Measurements from ENCODE around the gene NAA38. TPM values are rescaled to one million over a fixed set of nuclear protein-coding genes. Genes with fewer than 3 reads are reported as not detected.
A peak's percentile ranks its signal among the peaks of the same experiment; 100 is the strongest.

The NAA38 gene
- total and polyA plus RNA-seq, 2 experiments from 2014 or later, result 17.1 to 74.8 TPM

DNA sequence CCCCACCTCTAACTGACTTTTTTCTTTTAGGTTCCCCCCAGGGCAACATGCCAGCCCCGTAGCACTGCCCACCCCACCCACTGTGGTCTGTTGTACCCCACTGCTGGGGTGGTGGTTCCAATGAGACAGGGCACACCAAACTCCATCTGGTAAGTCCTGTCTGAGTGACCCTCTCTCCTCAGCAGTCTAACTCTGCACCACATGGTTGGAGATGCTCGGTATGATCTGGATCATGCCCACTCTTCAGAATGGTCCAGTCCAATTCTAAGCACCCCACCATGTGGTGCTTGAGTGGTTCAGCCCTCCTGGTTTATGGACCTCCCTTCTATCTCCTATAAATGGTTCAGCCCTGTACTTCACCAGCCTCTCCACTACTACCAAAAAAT, 17.5 kb downstream of the NAA38 start:
- Histone ChIP-seq H3K4me2 (no peak overlapping the region), H3K9me2 (ENCODE audit: insufficient read depth) (no peaks in the 10 kb centered on the region), H3F3A (replicated peaks; ENCODE audit: low read depth) (peaks cover 30% of the 10 kb centered on the region), H3K4me3 (no peak overlapping the region), H3K27ac (ENCODE audit: low read depth) (no peak overlapping the region), H3K4me1 (ENCODE audit: insufficient read depth) (peaks cover 27% of the 10 kb centered on the region), H4K20me1 (replicated peaks; ENCODE audit: insufficient read depth) (peaks cover 13% of the 10 kb centered on the region), H3K27me3 (ENCODE audit: insufficient read depth) (peaks cover 76% of the 10 kb centered on the region), H3K36me3 (ENCODE audit: insufficient read depth) (peaks cover 6% of the 10 kb centered on the region; the same call in 1 of the 2 replicates), H3K79me2 (replicated peaks; ENCODE audit: insufficient read depth) (no peaks in the 10 kb centered on the region), H2AFZ (no peak overlapping the region)
- peaks cover 2% of the 10 kb centered on the region; the same call in 1 of the 3 replicates for H3K36me3 Mint-ChIP-seq (ENCODE audit: low read depth)
- H3K9me3 Mint-ChIP-seq, result no peaks in the 10 kb centered on the region; the same call in 1 of the 3 replicates
- H3K27me3 Mint-ChIP-seq (ENCODE audit: insufficient read depth, low read depth, poor library complexity), result peaks cover 70% of the 10 kb centered on the region
- H3K4me1 Mint-ChIP-seq, result peaks cover 40% of the 10 kb centered on the region
- no peak for TF ChIP-seq EZH2phosphoT487 (IDR thresholded peaks at IDR 0.05; ENCODE audit: unreplicated experiment)
- no peak for TF ChIP-seq NANOG (IDR thresholded peaks at IDR 0.05; ENCODE audit: borderline replicate concordance)
- TF ChIP-seq, protein P1, sequence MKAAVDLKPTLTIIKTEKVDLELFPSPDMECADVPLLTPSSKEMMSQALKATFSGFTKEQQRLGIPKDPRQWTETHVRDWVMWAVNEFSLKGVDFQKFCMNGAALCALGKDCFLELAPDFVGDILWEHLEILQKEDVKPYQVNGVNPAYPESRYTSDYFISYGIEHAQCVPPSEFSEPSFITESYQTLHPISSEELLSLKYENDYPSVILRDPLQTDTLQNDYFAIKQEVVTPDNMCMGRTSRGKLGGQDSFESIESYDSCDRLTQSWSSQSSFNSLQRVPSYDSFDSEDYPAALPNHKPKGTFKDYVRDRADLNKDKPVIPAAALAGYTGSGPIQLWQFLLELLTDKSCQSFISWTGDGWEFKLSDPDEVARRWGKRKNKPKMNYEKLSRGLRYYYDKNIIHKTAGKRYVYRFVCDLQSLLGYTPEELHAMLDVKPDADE (IDR thresholded peaks at IDR 0.05), result no peak
- TF ChIP-seq JUNB (IDR thresholded peaks at IDR 0.05; ENCODE audit: unreplicated experiment), result no peak
- no peak for TF ChIP-seq STAT1 (IDR thresholded peaks at IDR 0.05; ENCODE audit: unreplicated experiment)
- TF ChIP-seq CREB1 (CRISPR knock-in tag; IDR thresholded peaks at IDR 0.05; ENCODE audit: low read depth), result no peak
- no peak for TF ChIP-seq ZNF331 (CRISPR knock-in tag; IDR thresholded peaks at IDR 0.05; ENCODE audit: low read depth)
- no peak for TF ChIP-seq EZH2 (IDR thresholded peaks at IDR 0.05; ENCODE audit: low read depth, unreplicated experiment)
- TF ChIP-seq REST (IDR thresholded peaks at IDR 0.05; ENCODE audit: unreplicated experiment), result no peak
- TF ChIP-seq, protein P2, sequence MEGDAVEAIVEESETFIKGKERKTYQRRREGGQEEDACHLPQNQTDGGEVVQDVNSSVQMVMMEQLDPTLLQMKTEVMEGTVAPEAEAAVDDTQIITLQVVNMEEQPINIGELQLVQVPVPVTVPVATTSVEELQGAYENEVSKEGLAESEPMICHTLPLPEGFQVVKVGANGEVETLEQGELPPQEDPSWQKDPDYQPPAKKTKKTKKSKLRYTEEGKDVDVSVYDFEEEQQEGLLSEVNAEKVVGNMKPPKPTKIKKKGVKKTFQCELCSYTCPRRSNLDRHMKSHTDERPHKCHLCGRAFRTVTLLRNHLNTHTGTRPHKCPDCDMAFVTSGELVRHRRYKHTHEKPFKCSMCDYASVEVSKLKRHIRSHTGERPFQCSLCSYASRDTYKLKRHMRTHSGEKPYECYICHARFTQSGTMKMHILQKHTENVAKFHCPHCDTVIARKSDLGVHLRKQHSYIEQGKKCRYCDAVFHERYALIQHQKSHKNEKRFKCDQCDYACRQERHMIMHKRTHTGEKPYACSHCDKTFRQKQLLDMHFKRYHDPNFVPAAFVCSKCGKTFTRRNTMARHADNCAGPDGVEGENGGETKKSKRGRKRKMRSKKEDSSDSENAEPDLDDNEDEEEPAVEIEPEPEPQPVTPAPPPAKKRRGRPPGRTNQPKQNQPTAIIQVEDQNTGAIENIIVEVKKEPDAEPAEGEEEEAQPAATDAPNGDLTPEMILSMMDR (conservative IDR thresholded peaks at IDR 0.05; ENCODE audit: low read depth in 2 of 2), result no peak
- TF ChIP-seq, protein P3, sequence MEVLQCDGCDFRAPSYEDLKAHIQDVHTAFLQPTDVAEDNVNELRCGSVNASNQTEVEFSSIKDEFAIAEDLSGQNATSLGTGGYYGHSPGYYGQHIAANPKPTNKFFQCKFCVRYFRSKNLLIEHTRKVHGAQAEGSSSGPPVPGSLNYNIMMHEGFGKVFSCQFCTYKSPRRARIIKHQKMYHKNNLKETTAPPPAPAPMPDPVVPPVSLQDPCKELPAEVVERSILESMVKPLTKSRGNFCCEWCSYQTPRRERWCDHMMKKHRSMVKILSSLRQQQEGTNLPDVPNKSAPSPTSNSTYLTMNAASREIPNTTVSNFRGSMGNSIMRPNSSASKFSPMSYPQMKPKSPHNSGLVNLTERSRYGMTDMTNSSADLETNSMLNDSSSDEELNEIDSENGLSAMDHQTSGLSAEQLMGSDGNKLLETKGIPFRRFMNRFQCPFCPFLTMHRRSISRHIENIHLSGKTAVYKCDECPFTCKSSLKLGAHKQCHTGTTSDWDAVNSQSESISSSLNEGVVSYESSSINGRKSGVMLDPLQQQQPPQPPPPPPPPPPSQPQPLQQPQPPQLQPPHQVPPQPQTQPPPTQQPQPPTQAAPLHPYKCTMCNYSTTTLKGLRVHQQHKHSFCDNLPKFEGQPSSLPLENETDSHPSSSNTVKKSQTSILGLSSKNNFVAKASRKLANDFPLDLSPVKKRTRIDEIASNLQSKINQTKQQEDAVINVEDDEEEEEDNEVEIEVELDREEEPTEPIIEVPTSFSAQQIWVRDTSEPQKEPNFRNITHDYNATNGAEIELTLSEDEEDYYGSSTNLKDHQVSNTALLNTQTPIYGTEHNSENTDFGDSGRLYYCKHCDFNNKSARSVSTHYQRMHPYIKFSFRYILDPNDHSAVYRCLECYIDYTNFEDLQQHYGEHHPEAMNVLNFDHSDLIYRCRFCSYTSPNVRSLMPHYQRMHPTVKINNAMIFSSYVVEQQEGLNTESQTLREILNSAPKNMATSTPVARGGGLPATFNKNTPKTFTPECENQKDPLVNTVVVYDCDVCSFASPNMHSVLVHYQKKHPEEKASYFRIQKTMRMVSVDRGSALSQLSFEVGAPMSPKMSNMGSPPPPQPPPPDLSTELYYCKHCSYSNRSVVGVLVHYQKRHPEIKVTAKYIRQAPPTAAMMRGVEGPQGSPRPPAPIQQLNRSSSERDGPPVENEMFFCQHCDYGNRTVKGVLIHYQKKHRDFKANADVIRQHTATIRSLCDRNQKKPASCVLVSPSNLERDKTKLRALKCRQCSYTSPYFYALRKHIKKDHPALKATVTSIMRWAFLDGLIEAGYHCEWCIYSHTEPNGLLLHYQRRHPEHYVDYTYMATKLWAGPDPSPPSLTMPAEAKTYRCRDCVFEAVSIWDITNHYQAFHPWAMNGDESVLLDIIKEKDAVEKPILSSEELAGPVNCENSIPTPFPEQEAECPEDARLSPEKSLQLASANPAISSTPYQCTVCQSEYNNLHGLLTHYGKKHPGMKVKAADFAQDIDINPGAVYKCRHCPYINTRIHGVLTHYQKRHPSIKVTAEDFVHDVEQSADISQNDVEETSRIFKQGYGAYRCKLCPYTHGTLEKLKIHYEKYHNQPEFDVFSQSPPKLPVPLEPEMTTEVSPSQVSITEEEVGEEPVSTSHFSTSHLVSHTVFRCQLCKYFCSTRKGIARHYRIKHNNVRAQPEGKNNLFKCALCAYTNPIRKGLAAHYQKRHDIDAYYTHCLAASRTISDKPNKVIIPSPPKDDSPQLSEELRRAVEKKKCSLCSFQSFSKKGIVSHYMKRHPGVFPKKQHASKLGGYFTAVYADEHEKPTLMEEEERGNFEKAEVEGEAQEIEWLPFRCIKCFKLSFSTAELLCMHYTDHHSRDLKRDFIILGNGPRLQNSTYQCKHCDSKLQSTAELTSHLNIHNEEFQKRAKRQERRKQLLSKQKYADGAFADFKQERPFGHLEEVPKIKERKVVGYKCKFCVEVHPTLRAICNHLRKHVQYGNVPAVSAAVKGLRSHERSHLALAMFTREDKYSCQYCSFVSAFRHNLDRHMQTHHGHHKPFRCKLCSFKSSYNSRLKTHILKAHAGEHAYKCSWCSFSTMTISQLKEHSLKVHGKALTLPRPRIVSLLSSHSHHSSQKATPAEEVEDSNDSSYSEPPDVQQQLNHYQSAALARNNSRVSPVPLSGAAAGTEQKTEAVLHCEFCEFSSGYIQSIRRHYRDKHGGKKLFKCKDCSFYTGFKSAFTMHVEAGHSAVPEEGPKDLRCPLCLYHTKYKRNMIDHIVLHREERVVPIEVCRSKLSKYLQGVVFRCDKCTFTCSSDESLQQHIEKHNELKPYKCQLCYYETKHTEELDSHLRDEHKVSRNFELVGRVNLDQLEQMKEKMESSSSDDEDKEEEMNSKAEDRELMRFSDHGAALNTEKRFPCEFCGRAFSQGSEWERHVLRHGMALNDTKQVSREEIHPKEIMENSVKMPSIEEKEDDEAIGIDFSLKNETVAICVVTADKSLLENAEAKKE (CRISPR knock-in tag; IDR thresholded peaks at IDR 0.05), result no peak
- TF ChIP-seq ZNF114 (CRISPR knock-in tag; IDR thresholded peaks at IDR 0.05), result no peak
- no peak for TF ChIP-seq POLR2AphosphoS5 (IDR thresholded peaks at IDR 0.05; ENCODE audit: low read depth)
- no peak overlapping the region; the same call in 2 of the 3 replicates for H3K4me3 Mint-ChIP-seq
- DNase-seq (ENCODE audit: low spot score) (peak; percentile 14), ATAC-seq (no peak)
- H3K27ac Mint-ChIP-seq, result no peak overlapping the region
